ENCODE measurements around the gene EEF1AKMT4. TPM values are rescaled to one million over a fixed set of nuclear protein-coding genes. Genes with fewer than 3 reads are reported as not detected.

EEF1AKMT4 gene
- total RNA-seq, 1 donor from 2014 or later, result 7.2 TPM

DNA sequence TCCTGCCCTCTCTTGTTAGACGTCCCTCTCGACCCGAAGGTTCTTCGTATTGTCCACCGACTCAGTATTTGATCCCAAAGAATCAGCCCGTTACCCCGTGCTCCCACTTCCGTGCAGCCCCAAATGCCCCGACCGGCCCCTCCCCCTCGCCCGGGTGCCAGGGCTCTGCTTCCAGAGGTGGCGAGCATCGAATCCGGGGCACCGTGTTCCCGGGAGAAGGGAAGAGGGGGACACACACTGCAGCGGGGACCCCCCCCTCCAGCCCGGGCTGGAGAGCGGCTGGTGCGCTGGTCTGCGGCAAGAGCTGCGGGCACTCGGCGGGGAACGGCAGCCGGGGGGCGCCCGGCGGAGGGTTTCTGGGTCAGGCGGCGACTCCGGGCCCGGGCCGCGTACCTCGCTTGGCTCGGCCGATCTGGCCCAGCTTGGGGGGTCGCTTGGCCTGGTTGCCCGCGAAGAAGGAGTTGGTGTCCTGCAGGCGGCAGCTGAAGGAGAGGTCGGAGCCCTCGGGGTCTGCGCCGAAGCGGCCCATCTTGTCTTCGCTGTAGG is 11.3 kb downstream of the EEF1AKMT4 start:
- peaks cover 52% of the 10 kb centered on the region for H3K27me3 Mint-ChIP-seq (ENCODE audit: low read depth, unreplicated experiment)
- peaks cover 3% of the 10 kb centered on the region for H3K9me3 Mint-ChIP-seq (ENCODE audit: unreplicated experiment)
- Histone ChIP-seq H3K9me3 (ENCODE audit: insufficient read depth, low read depth, low read length) (no peaks in the 10 kb centered on the region), H3K9ac (ENCODE audit: low read length) (no peak overlapping the region), H3K4me1 (ENCODE audit: insufficient read depth, low read length) (peaks cover 18% of the 10 kb centered on the region), H3K79me2 (ENCODE audit: insufficient read depth, low read length) (no peaks in the 10 kb centered on the region), H2AFZ (ENCODE audit: low read depth, low read length) (peak overlapping the region; percentile 71), H3K27me3 (ENCODE audit: insufficient read depth, low read length) (peaks cover 11% of the 10 kb centered on the region), H3K4me2 (ENCODE audit: low read length) (peak overlapping the region; percentile 84), H3K27ac (ENCODE audit: low read depth, low read length) (no peak overlapping the region), H3K4me3 (ENCODE audit: insufficient read depth, low read depth, low read length) (peak overlapping the region; percentile 48), H3K36me3 (ENCODE audit: insufficient read depth, low read length) (no peaks in the 10 kb centered on the region), H4K20me1 (ENCODE audit: insufficient read depth, low read length) (peaks cover 32% of the 10 kb centered on the region)
- peak overlapping the region; percentile 78 for H3K4me3 Mint-ChIP-seq (ENCODE audit: unreplicated experiment)
- FAIRE-seq (no peak), DNase-seq (ENCODE audit: low read depth) (no peak)
- H3K27ac Mint-ChIP-seq (ENCODE audit: unreplicated experiment), result peak overlapping the region; percentile 15
- peaks cover 12% of the 10 kb centered on the region for H3K36me3 Mint-ChIP-seq (ENCODE audit: low read depth, unreplicated experiment)
- TF ChIP-seq EZH2 (IDR thresholded peaks at IDR 0.05; ENCODE audit: insufficient read depth, low read length), result peak; percentile 71
- TF ChIP-seq, protein P1, sequence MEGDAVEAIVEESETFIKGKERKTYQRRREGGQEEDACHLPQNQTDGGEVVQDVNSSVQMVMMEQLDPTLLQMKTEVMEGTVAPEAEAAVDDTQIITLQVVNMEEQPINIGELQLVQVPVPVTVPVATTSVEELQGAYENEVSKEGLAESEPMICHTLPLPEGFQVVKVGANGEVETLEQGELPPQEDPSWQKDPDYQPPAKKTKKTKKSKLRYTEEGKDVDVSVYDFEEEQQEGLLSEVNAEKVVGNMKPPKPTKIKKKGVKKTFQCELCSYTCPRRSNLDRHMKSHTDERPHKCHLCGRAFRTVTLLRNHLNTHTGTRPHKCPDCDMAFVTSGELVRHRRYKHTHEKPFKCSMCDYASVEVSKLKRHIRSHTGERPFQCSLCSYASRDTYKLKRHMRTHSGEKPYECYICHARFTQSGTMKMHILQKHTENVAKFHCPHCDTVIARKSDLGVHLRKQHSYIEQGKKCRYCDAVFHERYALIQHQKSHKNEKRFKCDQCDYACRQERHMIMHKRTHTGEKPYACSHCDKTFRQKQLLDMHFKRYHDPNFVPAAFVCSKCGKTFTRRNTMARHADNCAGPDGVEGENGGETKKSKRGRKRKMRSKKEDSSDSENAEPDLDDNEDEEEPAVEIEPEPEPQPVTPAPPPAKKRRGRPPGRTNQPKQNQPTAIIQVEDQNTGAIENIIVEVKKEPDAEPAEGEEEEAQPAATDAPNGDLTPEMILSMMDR (IDR thresholded peaks at IDR 0.05; ENCODE audit: insufficient read depth, low read depth, low read length), result no peak
- peaks cover 11% of the 10 kb centered on the region for H3K4me1 Mint-ChIP-seq (ENCODE audit: low read depth, unreplicated experiment)

- H2AFZ ChIP-seq (ENCODE audit: low read depth, low read length), result peak within 1 kb of the TSS; percentile 79
- no peak within 1 kb of the TSS for H3K27ac ChIP-seq (ENCODE audit: low read depth, low read length)
- peak within 1 kb of the TSS; percentile 89 for H3K4me3 Mint-ChIP-seq (ENCODE audit: unreplicated experiment)
- H3K4me1 ChIP-seq (ENCODE audit: insufficient read depth, low read length), result peaks cover 18% of the 10 kb centered on the region
- no peaks in the 10 kb centered on the region for H3K79me2 ChIP-seq (ENCODE audit: insufficient read depth, low read length)
- peak; percentile 34 for DNase-seq (ENCODE audit: low read depth)
- peak within 1 kb of the TSS; percentile 61 for H3K9ac ChIP-seq (ENCODE audit: low read length)
- H3K9me3 ChIP-seq (ENCODE audit: insufficient read depth, low read depth, low read length), result no peaks in the 10 kb centered on the region
- peaks cover 3% of the 10 kb centered on the region for H3K9me3 Mint-ChIP-seq (ENCODE audit: unreplicated experiment)
- peak within 1 kb of the TSS; percentile 97 for H3K4me2 ChIP-seq (ENCODE audit: low read length)
- H3K27ac Mint-ChIP-seq (ENCODE audit: unreplicated experiment), result peak within 1 kb of the TSS; percentile 45
- no peak for FAIRE-seq
- H3K27me3 ChIP-seq (ENCODE audit: insufficient read depth, low read length), result peaks cover 11% of the 10 kb centered on the region
- peaks cover 53% of the 10 kb centered on the region for H3K27me3 Mint-ChIP-seq (ENCODE audit: low read depth, unreplicated experiment)
- no peaks in the 10 kb centered on the region for H3K36me3 ChIP-seq (ENCODE audit: insufficient read depth, low read length)
- peaks cover 32% of the 10 kb centered on the region for H4K20me1 ChIP-seq (ENCODE audit: insufficient read depth, low read length)
- H3K4me3 ChIP-seq (ENCODE audit: insufficient read depth, low read depth, low read length), result peak within 1 kb of the TSS; percentile 63
- no peak for TF ChIP-seq EZH2 (IDR thresholded peaks at IDR 0.05; ENCODE audit: insufficient read depth, low read length)
- TF ChIP-seq, protein P1 (IDR thresholded peaks at IDR 0.05; ENCODE audit: insufficient read depth, low read depth, low read length), result no peak
- H3K36me3 Mint-ChIP-seq (ENCODE audit: low read depth, unreplicated experiment), result peaks cover 12% of the 10 kb centered on the region
- H3K4me1 Mint-ChIP-seq (ENCODE audit: low read depth, unreplicated experiment), result peaks cover 11% of the 10 kb centered on the region
Observed at GRCh38 chr3:184261270-184261853, 11.9 kb downstream of the EEF1AKMT4 start, which contains the start of gene CAMK2N2. CAMK2N2 (minus strand) TSS chr3:184261553; CDS start chr3:184261285, 268 bp downstream.

Measured in astrocyte (in vitro differentiated cells and primary cell).